ENCODE results near the gene ENOX2.

DNA sequence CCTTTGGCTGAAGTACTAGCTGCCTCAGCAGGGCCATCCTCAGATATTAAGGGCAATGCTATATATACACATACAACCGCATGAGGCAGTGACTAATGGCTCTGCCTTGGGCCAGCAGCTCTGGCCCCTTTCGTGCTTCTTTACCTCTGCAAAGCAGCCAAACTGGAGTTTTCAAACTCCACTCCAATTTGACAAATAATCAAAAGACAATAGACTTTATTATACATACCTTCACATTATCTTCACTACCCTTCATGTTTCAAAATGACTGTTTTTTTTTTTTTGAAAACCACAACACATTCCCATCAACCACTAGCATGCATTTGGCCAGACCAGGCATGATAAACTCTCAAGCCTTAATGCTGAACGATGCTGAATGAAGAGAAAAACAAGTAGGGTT lies 187.7 kb downstream of the ENOX2 start:
- TF ChIP-seq, protein P1, sequence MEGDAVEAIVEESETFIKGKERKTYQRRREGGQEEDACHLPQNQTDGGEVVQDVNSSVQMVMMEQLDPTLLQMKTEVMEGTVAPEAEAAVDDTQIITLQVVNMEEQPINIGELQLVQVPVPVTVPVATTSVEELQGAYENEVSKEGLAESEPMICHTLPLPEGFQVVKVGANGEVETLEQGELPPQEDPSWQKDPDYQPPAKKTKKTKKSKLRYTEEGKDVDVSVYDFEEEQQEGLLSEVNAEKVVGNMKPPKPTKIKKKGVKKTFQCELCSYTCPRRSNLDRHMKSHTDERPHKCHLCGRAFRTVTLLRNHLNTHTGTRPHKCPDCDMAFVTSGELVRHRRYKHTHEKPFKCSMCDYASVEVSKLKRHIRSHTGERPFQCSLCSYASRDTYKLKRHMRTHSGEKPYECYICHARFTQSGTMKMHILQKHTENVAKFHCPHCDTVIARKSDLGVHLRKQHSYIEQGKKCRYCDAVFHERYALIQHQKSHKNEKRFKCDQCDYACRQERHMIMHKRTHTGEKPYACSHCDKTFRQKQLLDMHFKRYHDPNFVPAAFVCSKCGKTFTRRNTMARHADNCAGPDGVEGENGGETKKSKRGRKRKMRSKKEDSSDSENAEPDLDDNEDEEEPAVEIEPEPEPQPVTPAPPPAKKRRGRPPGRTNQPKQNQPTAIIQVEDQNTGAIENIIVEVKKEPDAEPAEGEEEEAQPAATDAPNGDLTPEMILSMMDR (IDR thresholded peaks at IDR 0.05): no peak
- no peak for TF ChIP-seq POLR2A (IDR thresholded peaks at IDR 0.05)

All from testis (tissue), 2 donors.